Natural killer cell (primary cell): ENCODE results near the gene THOC1. TPM values are rescaled to one million over a fixed set of nuclear protein-coding genes. Genes with fewer than 3 reads are reported as not detected.

Source experiments
- ATAC-seq, 3 donors: fragments of 150-1000 bp in 2 of 3; fragments of 200-7000 bp in 1 of 3; cut with Tn5 transposase; 1 replicate in 1 of 3; 2 replicates in 2 of 3; pipeline ENCODE4 v1.10.0; 2021; ENCODE audit warnings: mild to moderate bottlenecking in 2 of 3, moderate library complexity in 2 of 3
- DNase-seq, 2 donors: peaks; one replicate each; pipeline versions ENCODE4 v3.0.0 to v3.0.0-alpha.2; 2013 to 2021; ENCODE audit warnings: mixed read lengths in 1 of 2
- H3K27ac ChIP-seq: one replicate; pipeline ENCODE4 v1.5.1; 2013; ENCODE audit warnings: mild to moderate bottlenecking, low read length
- H3K27me3 ChIP-seq: one replicate; pipeline ENCODE4 v1.6.1; 2013; ENCODE audit warnings: low read length; ENCODE audit not compliant: control insufficient read depth, insufficient read depth
- H3K36me3 ChIP-seq: one replicate; pipeline ENCODE4 v1.6.1; 2013; ENCODE audit warnings: low read length; ENCODE audit not compliant: control insufficient read depth, insufficient read depth
- H3K4me1 ChIP-seq: one replicate; pipeline ENCODE4 v1.6.1; 2013; ENCODE audit warnings: low read length; ENCODE audit not compliant: control insufficient read depth, insufficient read depth
- H3K4me3 ChIP-seq: one replicate; pipeline ENCODE4 v1.5.1; 2013; ENCODE audit warnings: low read length
- H3K9me3 ChIP-seq: one replicate; pipeline ENCODE4 v1.6.1; 2013; ENCODE audit warnings: low read length; ENCODE audit not compliant: control insufficient read depth, insufficient read depth
- H3K27ac Mint-ChIP-seq, 2 donors: one replicate each; pipeline ENCODE4 v1.8.0; 2022; ENCODE audit warnings: mild to moderate bottlenecking in 2 of 2, mixed read lengths in 2 of 2, moderate library complexity in 1 of 2
- H3K27me3 Mint-ChIP-seq, 2 donors: one replicate each; pipeline ENCODE4 v1.8.0; 2022; ENCODE audit warnings: low read depth in 2 of 2, mixed read lengths in 2 of 2
- H3K36me3 Mint-ChIP-seq: one replicate; pipeline ENCODE4 v1.8.0; 2022; ENCODE audit warnings: mixed read lengths
- H3K4me1 Mint-ChIP-seq, 2 donors: one replicate each; pipeline ENCODE4 v1.8.0; 2022; ENCODE audit warnings: mixed read lengths in 2 of 2
- H3K4me3 Mint-ChIP-seq: one replicate; pipeline ENCODE4 v1.8.0; 2022; ENCODE audit warnings: mild to moderate bottlenecking, moderate library complexity, mixed read lengths
- H3K9me3 Mint-ChIP-seq, 2 donors: one replicate each; pipeline ENCODE4 v1.8.0; 2022; ENCODE audit warnings: mixed read lengths in 2 of 2
- WGBS: methylation state at CpG from one replicate; pipeline ENCODE4 v1.1.7; 2013; ENCODE audit warnings: missing lambda C conversion rate; ENCODE audit not compliant: insufficient coverage; 5-methylcytosine and 5-hydroxymethylcytosine counted together
- intact Hi-C: fragments of 100-400 bp; cut with micrococcal nuclease; formaldehyde crosslinking; loops from one replicate; pipeline ENCODE4 v1.14.2; 2022
- total RNA-seq, 4 donors: library from RNA; stranded (reverse); fragments of 120-200 nt in 1 of 4; gene quantifications; one replicate each; pipeline versions ENCODE4 v1.2.3 to v1.2.4, GENCODE V29; 2013 to 2022
- TF ChIP-seq, protein P1 (sequence below): fragments of 200-600 bp; IDR thresholded peaks from one replicate; pipeline ENCODE4 v1.8.0; 2022; ENCODE audit warnings: antibody characterized with exemption

The THOC1 gene
- total RNA-seq, 3 donors from 2014 or later (not counting 1 experiment from before 2014, with no cell fraction given), result 96.4 to 105 (median 96.7) TPM

DNA sequence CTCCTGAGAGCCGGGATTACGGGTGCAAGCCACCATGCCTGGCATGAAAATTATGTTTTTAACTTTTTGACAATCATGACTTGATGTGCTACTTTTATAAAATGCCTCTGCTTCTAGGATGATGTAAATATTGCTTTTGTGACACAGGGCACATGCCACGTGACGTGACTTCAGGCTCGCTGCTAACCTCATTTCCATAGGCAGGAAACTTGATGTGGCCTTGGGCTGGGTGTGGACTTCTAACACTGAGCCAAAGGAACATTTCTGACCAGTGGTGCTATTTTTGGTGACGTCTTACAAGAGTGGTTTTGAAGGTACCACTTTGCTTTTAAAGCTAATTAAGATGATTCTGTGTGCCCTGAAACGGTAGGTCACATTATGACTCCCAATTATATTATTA lies 34.2 kb upstream of the THOC1 start:
- H3K4me3 Mint-ChIP-seq, result no peak overlapping the region
- WGBS, result 83% methylated on average over 6 of the region's 7 CpGs
- Histone ChIP-seq H3K27me3 (no peaks in the 10 kb centered on the region), H3K4me1 (no peaks in the 10 kb centered on the region), H3K9me3 (no peaks in the 10 kb centered on the region), H3K4me3 (no peak overlapping the region), H3K27ac (no peak overlapping the region), H3K36me3 (no peaks in the 10 kb centered on the region)
- H3K27me3 Mint-ChIP-seq, result peaks cover 7 to 22% of the 10 kb centered on the region in 2 donors
- no peak for ATAC-seq
- H3K36me3 Mint-ChIP-seq, result no peaks in the 10 kb centered on the region
- no peaks in the 10 kb centered on the region for H3K9me3 Mint-ChIP-seq
- DNase-seq, result no peak
- intact Hi-C loops, result no loop called here
- TF ChIP-seq, protein P1, sequence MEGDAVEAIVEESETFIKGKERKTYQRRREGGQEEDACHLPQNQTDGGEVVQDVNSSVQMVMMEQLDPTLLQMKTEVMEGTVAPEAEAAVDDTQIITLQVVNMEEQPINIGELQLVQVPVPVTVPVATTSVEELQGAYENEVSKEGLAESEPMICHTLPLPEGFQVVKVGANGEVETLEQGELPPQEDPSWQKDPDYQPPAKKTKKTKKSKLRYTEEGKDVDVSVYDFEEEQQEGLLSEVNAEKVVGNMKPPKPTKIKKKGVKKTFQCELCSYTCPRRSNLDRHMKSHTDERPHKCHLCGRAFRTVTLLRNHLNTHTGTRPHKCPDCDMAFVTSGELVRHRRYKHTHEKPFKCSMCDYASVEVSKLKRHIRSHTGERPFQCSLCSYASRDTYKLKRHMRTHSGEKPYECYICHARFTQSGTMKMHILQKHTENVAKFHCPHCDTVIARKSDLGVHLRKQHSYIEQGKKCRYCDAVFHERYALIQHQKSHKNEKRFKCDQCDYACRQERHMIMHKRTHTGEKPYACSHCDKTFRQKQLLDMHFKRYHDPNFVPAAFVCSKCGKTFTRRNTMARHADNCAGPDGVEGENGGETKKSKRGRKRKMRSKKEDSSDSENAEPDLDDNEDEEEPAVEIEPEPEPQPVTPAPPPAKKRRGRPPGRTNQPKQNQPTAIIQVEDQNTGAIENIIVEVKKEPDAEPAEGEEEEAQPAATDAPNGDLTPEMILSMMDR, result no peak
- H3K27ac Mint-ChIP-seq, result no peak overlapping the region
- H3K4me1 Mint-ChIP-seq, result no peaks in the 10 kb centered on the region

- no peaks in the 10 kb centered on the region for H3K4me1 ChIP-seq
- H3K27me3 ChIP-seq, result no peaks in the 10 kb centered on the region
- no peaks in the 10 kb centered on the region for H3K36me3 ChIP-seq
- intact Hi-C loops, result no loop called here
- Mint-ChIP-seq H3K4me3 (no peak overlapping the region), H3K4me1 (no peaks in the 10 kb centered on the region), H3K27me3 (peaks cover 0 to 22% of the 10 kb centered on the region in 2 donors), H3K27ac (no peak overlapping the region), H3K36me3 (no peaks in the 10 kb centered on the region), H3K9me3 (no peaks in the 10 kb centered on the region)
- H3K27ac ChIP-seq, result no peak overlapping the region
- ATAC-seq (no peak), DNase-seq (no peak)
- TF ChIP-seq, protein P1, result no peak
- no peak overlapping the region for H3K4me3 ChIP-seq
- no peaks in the 10 kb centered on the region for H3K9me3 ChIP-seq
- 67% methylated on average over 2 of the region's 2 CpGs for WGBS
These were observed 30.1 kb upstream of the THOC1 start for GRCh38 chr18:297936-298335.

- Histone ChIP-seq H3K27me3 (no peaks in the 10 kb centered on the region), H3K36me3 (no peaks in the 10 kb centered on the region), H3K4me1 (no peaks in the 10 kb centered on the region), H3K9me3 (no peaks in the 10 kb centered on the region), H3K27ac (no peak overlapping the region), H3K4me3 (no peak overlapping the region)
- H3K27ac Mint-ChIP-seq, result no peak overlapping the region
- no peak overlapping the region for H3K4me3 Mint-ChIP-seq
- TF ChIP-seq, protein P1, result no peak
- ATAC-seq (no peak), DNase-seq (no peak)
- intact Hi-C loops, result no loop called here
- H3K27me3 Mint-ChIP-seq, result peaks cover 3 to 14% of the 10 kb centered on the region in 2 donors
- no peaks in the 10 kb centered on the region for H3K36me3 Mint-ChIP-seq
- WGBS, result 81% methylated on average over 3 of the region's 3 CpGs
- no peaks in the 10 kb centered on the region for H3K4me1 Mint-ChIP-seq
- no peaks in the 10 kb centered on the region for H3K9me3 Mint-ChIP-seq
These were observed 28.1 kb upstream of the THOC1 start for GRCh38 chr18:295756-296490.

DNA sequence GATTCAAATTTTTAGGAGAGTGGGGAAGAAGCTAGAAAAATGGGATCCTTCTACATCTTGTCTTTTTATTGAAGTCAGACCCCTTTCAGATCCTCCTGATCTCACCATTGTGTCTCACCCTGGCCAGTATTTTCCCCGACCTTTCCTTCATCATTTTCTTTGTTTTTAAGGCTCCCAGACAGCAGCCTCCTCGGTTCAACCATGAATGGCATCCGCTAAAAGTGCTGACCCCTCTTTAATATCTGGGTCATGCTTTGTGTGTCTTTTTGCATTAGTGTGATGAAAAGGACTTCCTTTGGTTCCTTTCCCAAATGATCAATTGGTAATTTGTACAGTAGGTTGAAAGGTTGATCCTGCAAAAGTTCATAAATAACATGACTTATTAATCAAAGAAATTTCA lies 26.7 kb upstream of the THOC1 start:
- 86% methylated on average over 3 of the region's 3 CpGs for WGBS
- Mint-ChIP-seq H3K4me1 (no peaks in the 10 kb centered on the region), H3K27ac (no peak overlapping the region), H3K4me3 (no peak overlapping the region), H3K27me3 (peaks cover 5 to 6% of the 10 kb centered on the region in 2 donors), H3K9me3 (no peaks in the 10 kb centered on the region), H3K36me3 (no peaks in the 10 kb centered on the region)
- no peaks in the 10 kb centered on the region for H3K4me1 ChIP-seq
- DNase-seq (no peak), ATAC-seq (no peak)
- intact Hi-C loops, result no loop called here
- no peak overlapping the region for H3K4me3 ChIP-seq
- no peaks in the 10 kb centered on the region for H3K36me3 ChIP-seq
- H3K9me3 ChIP-seq, result no peaks in the 10 kb centered on the region
- H3K27me3 ChIP-seq, result no peaks in the 10 kb centered on the region
- TF ChIP-seq, protein P1, result no peak
- H3K27ac ChIP-seq, result no peak overlapping the region
